GM23338 (cell line): ENCODE results near the gene GNB3.
"Not testable (repeated sequence)": the region's sequence is repeated elsewhere in the genome, so short reads cannot be mapped to it uniquely, and the experiment has no call there.

ENCODE experiments used
- EZH2 ChIP-seq: fragments of 200-600 bp; sonication (generic); IDR thresholded peaks from one replicate; pipeline ENCODE4 v1.8.0; 2017; ENCODE audit warnings: antibody characterized with exemption, mild to moderate bottlenecking, low read depth; ENCODE audit not compliant: unreplicated experiment
- POLR2AphosphoS5 ChIP-seq: IDR thresholded peaks from 2 replicates; pipeline ENCODE4 v1.6.1; 2016; ENCODE audit warnings: antibody characterized with exemption, low read depth
- STAT1 ChIP-seq: IDR thresholded peaks from one replicate; pipeline ENCODE4 v1.6.1; 2016; ENCODE audit warnings: antibody characterized with exemption; ENCODE audit not compliant: unreplicated experiment
- TF ChIP-seq, protein P1 (sequence below), 2 experiments: fragments of 200-600 bp in 1 of 2; sonication (generic) in 1 of 2; conservative IDR thresholded peaks; 2 replicates each; pipeline versions ENCODE4 v1.5.1 to v1.6.1; 2016 to 2017; ENCODE audit warnings: antibody characterized with exemption in 2 of 2, low read depth in 2 of 2, mild to moderate bottlenecking in 2 of 2, moderate library complexity in 1 of 2

- TF ChIP-seq, protein P1, sequence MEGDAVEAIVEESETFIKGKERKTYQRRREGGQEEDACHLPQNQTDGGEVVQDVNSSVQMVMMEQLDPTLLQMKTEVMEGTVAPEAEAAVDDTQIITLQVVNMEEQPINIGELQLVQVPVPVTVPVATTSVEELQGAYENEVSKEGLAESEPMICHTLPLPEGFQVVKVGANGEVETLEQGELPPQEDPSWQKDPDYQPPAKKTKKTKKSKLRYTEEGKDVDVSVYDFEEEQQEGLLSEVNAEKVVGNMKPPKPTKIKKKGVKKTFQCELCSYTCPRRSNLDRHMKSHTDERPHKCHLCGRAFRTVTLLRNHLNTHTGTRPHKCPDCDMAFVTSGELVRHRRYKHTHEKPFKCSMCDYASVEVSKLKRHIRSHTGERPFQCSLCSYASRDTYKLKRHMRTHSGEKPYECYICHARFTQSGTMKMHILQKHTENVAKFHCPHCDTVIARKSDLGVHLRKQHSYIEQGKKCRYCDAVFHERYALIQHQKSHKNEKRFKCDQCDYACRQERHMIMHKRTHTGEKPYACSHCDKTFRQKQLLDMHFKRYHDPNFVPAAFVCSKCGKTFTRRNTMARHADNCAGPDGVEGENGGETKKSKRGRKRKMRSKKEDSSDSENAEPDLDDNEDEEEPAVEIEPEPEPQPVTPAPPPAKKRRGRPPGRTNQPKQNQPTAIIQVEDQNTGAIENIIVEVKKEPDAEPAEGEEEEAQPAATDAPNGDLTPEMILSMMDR (conservative IDR thresholded peaks at IDR 0.05; ENCODE audit: low read depth in 2 of 2) = not testable (repeated sequence)
- not testable (repeated sequence) for TF ChIP-seq EZH2, POLR2AphosphoS5, STAT1
These were observed 33.3 kb downstream of the GNB3 start for GRCh38 chr12:6874015-6874368.
